ENCODE results near the gene PALLD.
A peak's percentile ranks its signal among the peaks of the same experiment; 100 is the strongest.

PALLD gene

DNA sequence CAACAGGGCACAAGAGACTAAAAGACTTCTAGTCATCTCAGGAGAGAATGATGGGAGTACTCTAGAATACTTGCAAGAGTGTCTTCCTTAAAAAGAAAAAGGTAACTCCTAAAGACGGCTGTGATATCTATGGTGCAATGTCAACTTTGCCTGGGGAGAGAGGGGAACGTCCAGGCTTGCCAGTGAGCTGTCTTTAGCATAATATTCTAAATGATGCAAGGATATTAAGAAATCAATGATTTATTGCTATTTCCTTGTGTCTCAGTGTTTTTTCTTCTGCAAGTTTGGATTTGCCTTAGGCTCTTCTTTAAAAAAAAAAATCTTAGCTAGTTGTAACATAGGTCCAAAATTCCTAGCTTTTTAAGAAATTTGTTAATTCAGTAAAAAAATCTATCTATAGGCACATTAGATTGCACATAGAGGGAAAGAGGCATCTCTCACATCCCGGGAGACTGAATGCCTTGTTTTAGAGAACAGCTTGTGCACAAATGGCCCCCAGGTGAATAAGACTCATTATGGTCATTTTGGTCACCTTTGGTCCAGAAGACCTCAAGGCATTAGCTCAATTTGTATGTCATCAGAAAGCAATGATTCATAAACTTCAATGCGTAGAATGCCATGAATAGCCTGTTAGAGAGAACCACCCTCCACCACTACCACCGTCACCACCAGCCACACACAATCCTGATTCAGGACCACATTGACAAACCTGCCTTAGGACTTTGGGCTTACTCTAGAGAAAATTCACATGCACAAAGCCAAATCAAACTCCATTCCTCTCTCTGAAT, 104.1 kb downstream of the PALLD start:
- no peak for DNase-seq (ENCODE audit: low read depth)
- no peak for TF ChIP-seq CTCF (conservative IDR thresholded peaks at IDR 0.05; ENCODE audit: low read depth, low read length)

GRCh38 chr4:168601899-168602298, 105.0 kb downstream of the PALLD start:
- DNase-seq (ENCODE audit: low read depth) = no peak
- no peak for TF ChIP-seq CTCF (conservative IDR thresholded peaks at IDR 0.05; ENCODE audit: low read depth, low read length)
- H3K4me3 ChIP-seq (ENCODE audit: low read depth, low read length) = no peak overlapping the region

More for the DNA sequence above, 104.1 kb downstream of the PALLD start:
- H3K4me3 ChIP-seq (ENCODE audit: low read depth, low read length) = no peak overlapping the region

DNA sequence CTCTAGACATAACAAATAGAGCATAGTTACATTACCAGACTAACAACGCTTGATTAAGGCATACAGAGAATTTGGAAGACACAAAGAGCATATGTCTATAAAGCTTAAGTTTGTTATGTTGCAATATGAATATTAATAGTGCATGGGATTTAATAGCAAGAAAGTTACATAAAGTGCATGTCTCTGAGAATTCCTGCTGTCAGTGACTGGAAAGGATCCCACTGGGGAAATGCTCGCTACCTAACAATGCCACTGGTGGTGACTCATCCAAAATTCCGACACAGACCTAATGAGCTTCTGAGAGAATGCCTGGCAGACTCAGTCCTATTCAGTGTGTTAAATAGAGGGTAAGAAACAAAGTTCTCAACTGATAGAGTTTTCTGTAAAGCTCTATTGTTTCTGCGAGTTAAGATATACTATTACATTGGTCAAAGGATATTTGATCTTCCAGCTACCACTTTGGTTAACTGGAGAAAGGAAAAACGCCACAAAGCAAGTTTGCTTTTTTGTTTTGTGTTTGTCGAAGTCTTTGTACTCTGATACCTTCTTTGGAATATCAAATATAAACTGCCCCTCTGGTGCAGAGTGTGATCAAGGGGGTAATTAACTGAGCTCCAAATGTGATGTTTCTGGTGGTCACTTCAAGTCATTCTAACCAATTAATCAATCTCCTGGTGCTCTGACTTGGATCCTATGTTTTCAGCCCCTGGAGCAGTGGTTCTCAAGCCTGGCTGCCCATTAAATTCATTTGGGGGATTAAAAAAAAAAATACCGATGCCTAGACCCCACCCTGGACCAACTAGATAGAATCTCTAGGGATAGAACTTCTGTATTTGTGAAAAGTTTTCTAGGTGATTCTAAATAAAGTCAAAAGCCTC, 107.9 kb downstream of the PALLD start:
- TF ChIP-seq CTCF (conservative IDR thresholded peaks at IDR 0.05; ENCODE audit: low read depth, low read length) = no peak
- no peak overlapping the region for H3K4me3 ChIP-seq (ENCODE audit: low read depth, low read length)
- peak; percentile 91 for DNase-seq (ENCODE audit: low read depth)

GRCh38 chr4:168605411-168605810, 108.6 kb downstream of the PALLD start:
- H3K4me3 ChIP-seq (ENCODE audit: low read depth, low read length) = no peak overlapping the region
- peak; percentile 91 for DNase-seq (ENCODE audit: low read depth)
- no peak for TF ChIP-seq CTCF (conservative IDR thresholded peaks at IDR 0.05; ENCODE audit: low read depth, low read length)

DNA sequence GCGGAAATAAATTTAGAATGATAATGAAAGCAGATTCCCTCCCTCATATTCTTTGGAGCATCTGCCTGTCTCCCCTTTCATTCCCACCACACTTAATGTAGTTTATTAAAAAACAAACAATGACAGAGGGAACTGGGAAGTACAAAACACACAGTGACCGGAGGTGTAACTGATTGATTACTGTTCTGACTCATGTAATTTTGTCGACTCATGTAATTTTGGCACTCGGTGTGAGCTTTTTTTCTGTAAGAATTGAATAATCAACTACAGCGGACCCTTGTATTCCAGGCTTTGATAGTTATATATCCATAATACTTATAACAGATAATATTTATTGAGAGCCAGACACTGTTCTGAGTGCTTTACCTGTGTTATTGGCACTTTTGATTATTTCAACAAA, 110.4 kb downstream of the PALLD start:
- no peak for TF ChIP-seq CTCF (conservative IDR thresholded peaks at IDR 0.05; ENCODE audit: low read depth, low read length)
- no peak for DNase-seq (ENCODE audit: low read depth)
- no peak overlapping the region for H3K4me3 ChIP-seq (ENCODE audit: low read depth, low read length)

- no peak for DNase-seq (ENCODE audit: low read depth)
- no peak for TF ChIP-seq CTCF (conservative IDR thresholded peaks at IDR 0.05; ENCODE audit: low read depth, low read length)
- no peak overlapping the region for H3K4me3 ChIP-seq (ENCODE audit: low read depth, low read length)
These were observed 111.9 kb downstream of the PALLD start for GRCh38 chr4:168608771-168609170.

All from choroid plexus epithelial cell (primary cell).